K562 (cell line): ENCODE measurements around the gene MOCOS.

ENCODE experiments used
- AFF4 ChIP-seq: sonication (generic); formaldehyde crosslinking; IDR thresholded peaks from 2 replicates; pipeline ENCODE4 v1.8.0; 2023; ENCODE audit warnings: mild to moderate bottlenecking, missing genetic modification reagents
- CTCF ChIP-seq, 3 experiments: IDR thresholded peaks in 2 of 3; conservative IDR thresholded peaks in 1 of 3; 2 replicates each; pipeline ENCODE4 v1.5.1; 2011 to 2012; ENCODE audit warnings: low read length in 3 of 3, mild to moderate bottlenecking in 3 of 3, control low read depth in 2 of 3, improper control_type of control experiment in 1 of 3, inconsistent platforms in 1 of 3, low read depth in 1 of 3, mixed read lengths in 1 of 3, moderate library complexity in 1 of 3; ENCODE audit not compliant: insufficient read depth in 2 of 3
- E2F5 ChIP-seq: sonication (generic); formaldehyde crosslinking; IDR thresholded peaks from 2 replicates; pipeline ENCODE4 v1.8.0; 2022; ENCODE audit warnings: mild to moderate bottlenecking, missing genetic modification reagents
- FOXK1 ChIP-seq: sonication (generic); formaldehyde crosslinking; IDR thresholded peaks from 2 replicates; pipeline ENCODE4 v1.8.0; 2022; ENCODE audit warnings: missing genetic modification reagents, mild to moderate bottlenecking, borderline replicate concordance
- MAZ ChIP-seq, 2 experiments: fragments of 450-650 bp in 1 of 2; sonication (generic) in 1 of 2; formaldehyde crosslinking; IDR thresholded peaks in 1 of 2; conservative IDR thresholded peaks in 1 of 2; 2 replicates each; pipeline versions ENCODE4 v1.4.0 to v1.5.0; 2020; ENCODE audit warnings: mild to moderate bottlenecking in 1 of 2, missing genetic modification reagents in 1 of 2
- SNAPC5 ChIP-seq: fragments of 250-450 bp; sonication (Bioruptor Pico); IDR thresholded peaks from 2 replicates; pipeline ENCODE4 v1.8.0; 2021; ENCODE audit warnings: moderate library complexity, mild to moderate bottlenecking, inconsistent platforms
- YY1 ChIP-seq, 3 experiments: IDR thresholded peaks; 2 replicates each; pipeline ENCODE4 v1.6.1; 2011; ENCODE audit warnings: low read length in 2 of 3, mild to moderate bottlenecking in 2 of 3, moderate library complexity in 2 of 3, borderline replicate concordance in 1 of 3, control low read depth in 1 of 3, low read depth in 1 of 3; ENCODE audit not compliant: insufficient read depth in 3 of 3, insufficient replicate concordance in 2 of 3, control insufficient read depth in 1 of 3, insufficient read length in 1 of 3; ENCODE audit errors: extremely low read depth in 1 of 3
- ZNF121 ChIP-seq: sonication (generic); formaldehyde crosslinking; conservative IDR thresholded peaks from 2 replicates; pipeline ENCODE4 v1.8.0; 2022; ENCODE audit warnings: missing genetic modification reagents
- ZNF41 ChIP-seq: fragments of 250-450 bp; sonication (Bioruptor Pico); conservative IDR thresholded peaks from 2 replicates; pipeline ENCODE4 v1.4.0; 2020; ENCODE audit warnings: mild to moderate bottlenecking

- TF ChIP-seq CTCF (IDR thresholded peaks at IDR 0.05 in 2 of 3, conservative IDR thresholded peaks at IDR 0.05 in 1 of 3; ENCODE audit: insufficient read depth in 2 of 3, low read depth in 1 of 3, low read length in 3 of 3): no peak
- TF ChIP-seq SNAPC5 (CRISPR knock-in tag): no peak
- TF ChIP-seq ZNF121: no peak
- no peak for TF ChIP-seq FOXK1 (CRISPR knock-in tag)
- no peak for TF ChIP-seq ZNF41
- TF ChIP-seq YY1 (IDR thresholded peaks at IDR 0.05; ENCODE audit: borderline replicate concordance in 1 of 3, control insufficient read depth in 1 of 3, extremely low read depth in 1 of 3, insufficient read depth in 3 of 3, insufficient read length in 1 of 3, insufficient replicate concordance in 2 of 3, low read depth in 1 of 3, low read length in 2 of 3): no peak
- TF ChIP-seq MAZ (CRISPR knock-in tag; conservative IDR thresholded peaks at IDR 0.05 in 1 of 2, IDR thresholded peaks at IDR 0.05 in 1 of 2): no peak
- TF ChIP-seq AFF4 (CRISPR knock-in tag): no peak
- TF ChIP-seq E2F5 (CRISPR knock-in tag): no peak
Observed at GRCh38 chr18:36139245-36139644, 48.1 kb upstream of the MOCOS start.
